Mucosa of descending colon (tissue), 3 donors: ENCODE measurements around the gene MOB4. TPM values are rescaled to one million over a fixed set of nuclear protein-coding genes. Genes with fewer than 3 reads are reported as not detected.

Experiments
- ATAC-seq: fragments of 200-7000 bp; cut with Tn5 transposase; one replicate; pipeline ENCODE4 v1.9.1; 2020; ENCODE audit warnings: mild to moderate bottlenecking, moderate library complexity
- DNase-seq, 3 donors: peaks; one replicate each; pipeline ENCODE4 v3.0.0-alpha.2; 2020
- H3K36me3 ChIP-seq: fragments of 200-600 bp; one replicate; pipeline ENCODE4 v1.8.0; 2021; ENCODE audit warnings: low read depth, mild to moderate bottlenecking
- H3K4me1 ChIP-seq: fragments of 200-600 bp; one replicate; pipeline ENCODE4 v1.8.0; 2021; ENCODE audit warnings: low read depth, mild to moderate bottlenecking
- H3K4me3 ChIP-seq: fragments of 200-600 bp; one replicate; pipeline ENCODE4 v1.8.0; 2021; ENCODE audit warnings: mild to moderate bottlenecking
- H3K9me3 ChIP-seq: fragments of 200-600 bp; one replicate; pipeline ENCODE4 v1.8.0; 2021; ENCODE audit warnings: mild to moderate bottlenecking
- intact Hi-C, 2 donors: fragments of 100-400 bp; cut with DNase I in 1 of 2; cut with micrococcal nuclease in 1 of 2; formaldehyde crosslinking; loops; one replicate each; pipeline versions ENCODE4 v1.11.0 to v1.11.1; 2022; cut with DNase I, micrococcal nuclease
- total RNA-seq, 3 donors: library from RNA; stranded (reverse); fragmentation: NEBNext Ultra II Directional in 2 of 3; extraction: Animal tissue kit (Norgen Biotek cat#: 25700) in 2 of 3; gene quantifications; one replicate each; pipeline versions ENCODE4 v1.2.1 to v1.2.4, GENCODE V29; 2021 to 2023
- TF ChIP-seq, protein P1 (sequence below): fragments of 200-600 bp; IDR thresholded peaks from one replicate; pipeline ENCODE4 v1.8.0; 2022; ENCODE audit warnings: antibody characterized with exemption, mild to moderate bottlenecking
- donor health status: DM: no; HTN: no; CAD: no; lungs with moderate emphysema.
- donor health status: DM: no; HTN: no; CAD: no.
- donor health status: DM: no; HTN: yes; CAD: no.

Gene MOB4
- total RNA-seq, 3 donors from 2014 or later = 17.6 to 26.9 (median 26.4) TPM

DNA sequence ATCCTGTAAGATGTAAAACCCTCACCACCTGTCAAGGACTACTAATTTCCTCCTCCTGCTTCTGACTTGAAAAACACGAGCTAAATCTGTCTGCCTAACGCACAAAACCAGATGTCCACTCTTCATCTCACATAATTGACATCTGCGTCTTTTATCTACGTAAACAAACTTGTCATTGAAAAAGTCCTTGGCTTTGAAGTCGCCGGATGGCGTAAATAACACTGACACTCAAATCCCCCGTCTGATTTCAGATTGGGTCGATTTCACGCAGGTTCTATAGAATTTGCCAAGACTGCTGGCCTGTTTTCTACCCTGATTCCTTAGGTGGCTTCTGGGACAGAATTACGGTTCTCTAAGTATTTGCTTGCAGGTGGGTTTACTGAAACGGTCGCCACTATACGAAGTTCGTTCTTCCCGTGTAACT, 539 bp upstream of the MOB4 start:
- intact Hi-C loops = no loop called here
- peaks cover 14% of the 10 kb centered on the region for H3K4me1 ChIP-seq
- H3K36me3 ChIP-seq = no peaks in the 10 kb centered on the region
- peak overlapping the region; percentile 76 for H3K4me3 ChIP-seq
- DNase-seq = peak in 1 of 3 donors; percentile 54
- TF ChIP-seq, protein P1, sequence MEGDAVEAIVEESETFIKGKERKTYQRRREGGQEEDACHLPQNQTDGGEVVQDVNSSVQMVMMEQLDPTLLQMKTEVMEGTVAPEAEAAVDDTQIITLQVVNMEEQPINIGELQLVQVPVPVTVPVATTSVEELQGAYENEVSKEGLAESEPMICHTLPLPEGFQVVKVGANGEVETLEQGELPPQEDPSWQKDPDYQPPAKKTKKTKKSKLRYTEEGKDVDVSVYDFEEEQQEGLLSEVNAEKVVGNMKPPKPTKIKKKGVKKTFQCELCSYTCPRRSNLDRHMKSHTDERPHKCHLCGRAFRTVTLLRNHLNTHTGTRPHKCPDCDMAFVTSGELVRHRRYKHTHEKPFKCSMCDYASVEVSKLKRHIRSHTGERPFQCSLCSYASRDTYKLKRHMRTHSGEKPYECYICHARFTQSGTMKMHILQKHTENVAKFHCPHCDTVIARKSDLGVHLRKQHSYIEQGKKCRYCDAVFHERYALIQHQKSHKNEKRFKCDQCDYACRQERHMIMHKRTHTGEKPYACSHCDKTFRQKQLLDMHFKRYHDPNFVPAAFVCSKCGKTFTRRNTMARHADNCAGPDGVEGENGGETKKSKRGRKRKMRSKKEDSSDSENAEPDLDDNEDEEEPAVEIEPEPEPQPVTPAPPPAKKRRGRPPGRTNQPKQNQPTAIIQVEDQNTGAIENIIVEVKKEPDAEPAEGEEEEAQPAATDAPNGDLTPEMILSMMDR = no peak
- peak; percentile 1 for ATAC-seq
- no peaks in the 10 kb centered on the region for H3K9me3 ChIP-seq

GRCh38 chr2:197516393-197516761, 511 bp downstream of the MOB4 start:
- DNase-seq = peak in 1 of 3 donors; percentile 50
- Histone ChIP-seq H3K4me1 (peaks cover 14% of the 10 kb centered on the region), H3K36me3 (no peaks in the 10 kb centered on the region), H3K4me3 (peak overlapping the region; percentile 76), H3K9me3 (no peaks in the 10 kb centered on the region)
- peak; percentile 58 for ATAC-seq
- intact Hi-C loops = no loop called here
- TF ChIP-seq, protein P1 = no peak

GRCh38 chr2:197517150-197517549, 1.3 kb downstream of the MOB4 start:
- no peak for ATAC-seq
- intact Hi-C loops = no loop called here

GRCh38 chr2:197538412-197538811, 22.5 kb downstream of the MOB4 start:
- intact Hi-C loops = no loop called here
- TF ChIP-seq, protein P1 = no peak
- ATAC-seq (no peak), DNase-seq (no peak)
- Histone ChIP-seq H3K36me3 (no peaks in the 10 kb centered on the region), H3K4me3 (no peak overlapping the region), H3K9me3 (no peaks in the 10 kb centered on the region), H3K4me1 (no peaks in the 10 kb centered on the region)

More at GRCh38 chr2:197517150-197517549, 1.3 kb downstream of the MOB4 start:
- Histone ChIP-seq H3K4me3 (no peak overlapping the region), H3K9me3 (no peaks in the 10 kb centered on the region), H3K4me1 (peaks cover 14% of the 10 kb centered on the region), H3K36me3 (no peaks in the 10 kb centered on the region)
- TF ChIP-seq, protein P1 = no peak
- no peak for DNase-seq

- Histone ChIP-seq H3K36me3 (no peaks in the 10 kb centered on the region), H3K4me1 (no peaks in the 10 kb centered on the region), H3K9me3 (no peaks in the 10 kb centered on the region), H3K4me3 (no peak overlapping the region)
- DNase-seq = no peak
- intact Hi-C loops = no loop called here
- TF ChIP-seq, protein P1 = no peak
- no peak for ATAC-seq
Observed at GRCh38 chr2:197539734-197540133, 23.9 kb downstream of the MOB4 start.

GRCh38 chr2:197543206-197543605, 27.3 kb downstream of the MOB4 start:
- TF ChIP-seq, protein P1 = no peak
- Histone ChIP-seq H3K4me1 (no peaks in the 10 kb centered on the region), H3K36me3 (no peaks in the 10 kb centered on the region), H3K4me3 (no peak overlapping the region), H3K9me3 (no peaks in the 10 kb centered on the region)
- DNase-seq (no peak), ATAC-seq (no peak)
- intact Hi-C loops = no loop called here
